Endothelial cell (in vitro differentiated cells): Measurements from ENCODE around the gene MICU1. TPM values are rescaled to one million over a fixed set of nuclear protein-coding genes. Genes with fewer than 3 reads are reported as not detected.

Experiments used
- DNase-seq: peaks from one replicate; pipeline ENCODE4 v3.0.0; 2021; ENCODE audit warnings: low spot score
- H3K27ac Mint-ChIP-seq: one replicate; pipeline ENCODE4 v1.8.0; 2021; ENCODE audit warnings: mixed read lengths, inconsistent platforms; ENCODE audit not compliant: unreplicated experiment
- H3K27me3 Mint-ChIP-seq: one replicate; pipeline ENCODE4 v1.8.0; 2021; ENCODE audit warnings: mild to moderate bottlenecking, moderate library complexity, mixed read lengths, inconsistent platforms; ENCODE audit not compliant: unreplicated experiment
- H3K36me3 Mint-ChIP-seq: one replicate; pipeline ENCODE4 v1.8.0; 2021; ENCODE audit warnings: mild to moderate bottlenecking, low read depth, mixed read lengths, inconsistent platforms; ENCODE audit not compliant: unreplicated experiment
- H3K4me1 Mint-ChIP-seq: one replicate; pipeline ENCODE4 v1.8.0; 2021; ENCODE audit warnings: mild to moderate bottlenecking, mixed read lengths, inconsistent platforms; ENCODE audit not compliant: unreplicated experiment
- H3K4me3 Mint-ChIP-seq: one replicate; pipeline ENCODE4 v1.8.0; 2021; ENCODE audit warnings: mild to moderate bottlenecking, mixed read lengths, inconsistent platforms; ENCODE audit not compliant: unreplicated experiment
- H3K9me3 Mint-ChIP-seq: one replicate; pipeline ENCODE4 v1.8.0; 2021; ENCODE audit warnings: mixed read lengths, inconsistent platforms; ENCODE audit not compliant: unreplicated experiment
- CTCF ChIP-seq: fragments of 200-600 bp; sonication (generic); IDR thresholded peaks from one replicate; pipeline ENCODE4 v1.5.0; 2021; ENCODE audit warnings: antibody characterized with exemption; ENCODE audit not compliant: unreplicated experiment
- total RNA-seq: library from RNA; stranded (reverse); fragmentation: NEBNext Ultra II Directional; extraction: Animal tissue kit (Norgen Biotek cat#: 25700); gene quantifications from one replicate; pipeline ENCODE4 v1.2.1, GENCODE V29; 2021; ENCODE audit not compliant: unreplicated experiment

Gene MICU1
- total RNA-seq, 1 donor from 2014 or later: 39.9 TPM

- Mint-ChIP-seq H3K27me3 (no peaks in the 10 kb centered on the region), H3K4me1 (peaks cover 13% of the 10 kb centered on the region), H3K27ac (no peak overlapping the region), H3K36me3 (peaks cover 31% of the 10 kb centered on the region), H3K9me3 (no peaks in the 10 kb centered on the region), H3K4me3 (no peak overlapping the region)
- no peak for DNase-seq
- no peak for TF ChIP-seq CTCF
Observed at GRCh38 chr10:72423426-72423825, 202.5 kb downstream of the MICU1 start.

- Mint-ChIP-seq H3K27ac (peak overlapping the region; percentile 6), H3K4me1 (peaks cover 19% of the 10 kb centered on the region), H3K36me3 (peaks cover 31% of the 10 kb centered on the region), H3K27me3 (no peaks in the 10 kb centered on the region), H3K4me3 (peak overlapping the region; percentile 4), H3K9me3 (no peaks in the 10 kb centered on the region)
- TF ChIP-seq CTCF: no peak
- no peak for DNase-seq
Observed at GRCh38 chr10:72421885-72422540, 203.9 kb downstream of the MICU1 start.

- Mint-ChIP-seq H3K9me3 (no peaks in the 10 kb centered on the region), H3K27ac (no peak overlapping the region), H3K4me1 (peaks cover 13% of the 10 kb centered on the region), H3K36me3 (peaks cover 42% of the 10 kb centered on the region), H3K4me3 (no peak overlapping the region), H3K27me3 (peaks cover 2% of the 10 kb centered on the region)
- TF ChIP-seq CTCF: no peak
- DNase-seq: no peak
Observed at GRCh38 chr10:72419241-72419640, 206.6 kb downstream of the MICU1 start.

GRCh38 chr10:72418679-72419078 lies 207.2 kb downstream of the MICU1 start:
- no peak for TF ChIP-seq CTCF
- H3K4me1 Mint-ChIP-seq: peaks cover 13% of the 10 kb centered on the region
- peaks cover 42% of the 10 kb centered on the region for H3K36me3 Mint-ChIP-seq
- no peak overlapping the region for H3K4me3 Mint-ChIP-seq
- H3K27ac Mint-ChIP-seq: peak overlapping the region; percentile 74
- no peaks in the 10 kb centered on the region for H3K9me3 Mint-ChIP-seq
- no peak for DNase-seq
- peaks cover 2% of the 10 kb centered on the region for H3K27me3 Mint-ChIP-seq

- Mint-ChIP-seq H3K36me3 (peaks cover 37% of the 10 kb centered on the region), H3K9me3 (no peaks in the 10 kb centered on the region), H3K4me3 (no peak overlapping the region), H3K27ac (peak overlapping the region; percentile 74), H3K27me3 (peaks cover 2% of the 10 kb centered on the region), H3K4me1 (peaks cover 13% of the 10 kb centered on the region)
- TF ChIP-seq CTCF: no peak
- DNase-seq: no peak
Observed at GRCh38 chr10:72417971-72418370, 207.9 kb downstream of the MICU1 start.
